ENCODE measurements around the gene SPATA46. TPM values are rescaled to one million over a fixed set of nuclear protein-coding genes. Genes with fewer than 3 reads are reported as not detected.
A peak's percentile ranks its signal among the peaks of the same experiment; 100 is the strongest.

Gene SPATA46
- total and polyA plus RNA-seq, 2 donors (not counting 3 experiments of a cell fraction or from before 2014, with no cell fraction given), result not detected

DNA sequence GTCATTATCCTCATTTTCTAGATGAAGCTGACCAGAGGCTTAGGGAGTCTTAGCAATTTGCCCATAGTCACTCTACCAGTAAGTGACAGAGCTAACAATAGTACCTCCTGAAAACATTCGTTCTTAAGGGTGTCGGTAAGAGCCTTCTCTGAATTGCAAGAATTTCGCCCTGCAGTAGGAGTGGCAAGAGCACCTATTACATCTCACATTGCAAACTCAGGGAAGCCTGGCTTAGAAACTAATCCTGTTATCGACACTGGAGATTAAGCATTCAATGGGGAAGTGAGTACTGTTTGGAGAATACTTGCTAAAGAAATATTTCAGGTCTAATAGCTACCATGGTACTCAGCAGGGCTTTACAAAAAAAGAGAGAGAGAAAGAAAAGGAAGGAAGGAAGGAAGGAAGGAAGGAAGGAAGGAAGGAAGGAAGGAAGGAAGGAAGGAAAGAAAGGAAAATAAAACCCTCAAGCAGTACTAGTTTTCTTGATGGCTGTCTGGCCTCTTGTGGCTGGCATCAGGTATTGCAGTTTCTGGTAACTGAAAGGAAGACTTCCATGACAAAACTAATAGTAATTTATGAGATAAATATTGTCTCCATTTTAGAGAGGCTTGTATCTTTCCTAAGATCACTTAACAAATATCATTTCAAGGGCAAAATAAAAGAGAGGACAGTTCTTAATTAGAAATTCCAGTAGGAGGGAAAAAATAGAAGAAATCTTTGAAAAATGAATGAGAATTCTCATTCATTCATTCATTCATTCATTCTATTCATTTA is 15.3 kb upstream of the SPATA46 start:
- Histone ChIP-seq H3K4me2 (ENCODE audit: insufficient read depth, low read length) (no peak overlapping the region), H4K20me1 (replicated peaks; ENCODE audit: control insufficient read depth, extremely low read depth, insufficient read depth, low read length) (no peaks in the 10 kb centered on the region), H3K4me3 (replicated peaks in 1 of 3; ENCODE audit: insufficient read depth in 1 of 3, low read depth in 1 of 3, low read length in 3 of 3) (no peak overlapping the region), H3K36me3 (ENCODE audit: control insufficient read depth in 2 of 2, extremely low read depth in 1 of 2, insufficient read depth in 2 of 2, low read length in 2 of 2) (no peaks in the 10 kb centered on the region), H3K79me2 (ENCODE audit: control insufficient read depth, insufficient read depth, low read length) (no peaks in the 10 kb centered on the region), H2AFZ (ENCODE audit: low read depth, low read length) (no peak overlapping the region), H3K9ac (replicated peaks; ENCODE audit: extremely low read depth, insufficient read depth, low read length) (no peak overlapping the region), H3K9me3 (replicated peaks; ENCODE audit: control insufficient read depth, insufficient read depth, low read length) (no peaks in the 10 kb centered on the region), H3K9me1 (replicated peaks; ENCODE audit: control insufficient read depth, extremely low read depth, insufficient read depth, low read length) (no peaks in the 10 kb centered on the region), H3K27me3 (ENCODE audit: control insufficient read depth in 2 of 2, insufficient read depth in 2 of 2, low read length in 2 of 2) (peaks cover 0 to 6% of the 10 kb centered on the region in 2 experiments), H3K27ac (ENCODE audit: insufficient read depth, low read depth, low read length) (no peak overlapping the region), H3K4me1 (ENCODE audit: control insufficient read depth, extremely low read depth, insufficient read depth, low read length) (no peaks in the 10 kb centered on the region)
- ChIA-PET POLR2A (no interaction called here), CTCF (interaction anchor here (0.7 to 4.5 kb wide), 15 partner anchors 11 to 355 kb away, joined by 3 to 51 read pairs (median 4); partner anchors contain the start of genes C1orf226 and NOS1AP)
- FAIRE-seq (peak; percentile 95), DNase-seq (ENCODE audit: low read depth, low spot score) (peak; percentile 43)
- intact Hi-C loops (cut with micrococcal nuclease) (loop anchor here (1.0 to 5.0 kb wide), 5 partner anchors 35 to 599 kb away; no protein-coding TSS in a partner anchor), dilution Hi-C loops (cut with MboI; ENCODE audit: extremely low pct_ligation_motif_present, low sequenced_read_pairs) (no loop called here)
- no TSS peak for BruUV-seq (replicated peaks)
- no peak for TF ChIP-seq POLR2AphosphoS5 (IDR thresholded peaks at IDR 0.05; ENCODE audit: insufficient read depth, low read depth, low read length)
- no peak for TF ChIP-seq JUN (IDR thresholded peaks at IDR 0.05; ENCODE audit: borderline replicate concordance, insufficient read depth, insufficient read length, low read depth)
- TF ChIP-seq, protein P1, sequence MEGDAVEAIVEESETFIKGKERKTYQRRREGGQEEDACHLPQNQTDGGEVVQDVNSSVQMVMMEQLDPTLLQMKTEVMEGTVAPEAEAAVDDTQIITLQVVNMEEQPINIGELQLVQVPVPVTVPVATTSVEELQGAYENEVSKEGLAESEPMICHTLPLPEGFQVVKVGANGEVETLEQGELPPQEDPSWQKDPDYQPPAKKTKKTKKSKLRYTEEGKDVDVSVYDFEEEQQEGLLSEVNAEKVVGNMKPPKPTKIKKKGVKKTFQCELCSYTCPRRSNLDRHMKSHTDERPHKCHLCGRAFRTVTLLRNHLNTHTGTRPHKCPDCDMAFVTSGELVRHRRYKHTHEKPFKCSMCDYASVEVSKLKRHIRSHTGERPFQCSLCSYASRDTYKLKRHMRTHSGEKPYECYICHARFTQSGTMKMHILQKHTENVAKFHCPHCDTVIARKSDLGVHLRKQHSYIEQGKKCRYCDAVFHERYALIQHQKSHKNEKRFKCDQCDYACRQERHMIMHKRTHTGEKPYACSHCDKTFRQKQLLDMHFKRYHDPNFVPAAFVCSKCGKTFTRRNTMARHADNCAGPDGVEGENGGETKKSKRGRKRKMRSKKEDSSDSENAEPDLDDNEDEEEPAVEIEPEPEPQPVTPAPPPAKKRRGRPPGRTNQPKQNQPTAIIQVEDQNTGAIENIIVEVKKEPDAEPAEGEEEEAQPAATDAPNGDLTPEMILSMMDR (IDR thresholded peaks at IDR 0.05; ENCODE audit: extremely low read depth in 1 of 2, insufficient read depth in 1 of 2, low read depth in 1 of 2, low read length in 2 of 2), result peak; percentile 64 to 70
- no peak for TF ChIP-seq EZH2 (IDR thresholded peaks at IDR 0.05; ENCODE audit: borderline replicate concordance, low read depth, low read length, severe bottlenecking)
- TF ChIP-seq, protein P2, sequence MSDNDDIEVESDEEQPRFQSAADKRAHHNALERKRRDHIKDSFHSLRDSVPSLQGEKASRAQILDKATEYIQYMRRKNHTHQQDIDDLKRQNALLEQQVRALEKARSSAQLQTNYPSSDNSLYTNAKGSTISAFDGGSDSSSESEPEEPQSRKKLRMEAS (IDR thresholded peaks at IDR 0.05; ENCODE audit: insufficient read depth, insufficient read length), result no peak
- no peak for TF ChIP-seq POLR2A (IDR thresholded peaks at IDR 0.05; ENCODE audit: low read depth, low read length)
- TF ChIP-seq GATA2 (IDR thresholded peaks at IDR 0.05; ENCODE audit: insufficient read depth, insufficient read length, low read depth, low read length), result no peak
- TF ChIP-seq MYC (IDR thresholded peaks at IDR 0.05; ENCODE audit: low read depth, low read length), result no peak
- TF ChIP-seq FOS (IDR thresholded peaks at IDR 0.05; ENCODE audit: borderline replicate concordance, insufficient read depth, low read length), result no peak
